H1 (cell line): Measurements from ENCODE around the gene UGT3A1. TPM values are rescaled to one million over a fixed set of nuclear protein-coding genes. Genes with fewer than 3 reads are reported as not detected.
A peak's percentile ranks its signal among the peaks of the same experiment; 100 is the strongest.

Experiments used
- CTCF ChIA-PET: fragments of 300-600 bp; sonication (Branson Sonifier 250); formaldehyde crosslinking; loops from one replicate; lab custom pipeline; 2021; ENCODE audit not compliant: partially characterized antibody; lab: Charles Lee
- POLR2A ChIA-PET: fragments of 300-600 bp; sonication (Branson Sonifier 250); formaldehyde crosslinking; loops from one replicate; lab custom pipeline; 2021; ENCODE audit warnings: inconsistent platforms; ENCODE audit not compliant: partially characterized antibody; lab: Charles Lee
- DNase-seq, 2 experiments: peaks; one replicate each; pipeline versions ENCODE4 v3.0.0 to v3.0.0-alpha.2; 2010 to 2022; ENCODE audit warnings: low spot score in 2 of 2, low read depth in 1 of 2, mixed read lengths in 1 of 2
- FAIRE-seq: peaks from 2 replicates; lab custom pipeline; 2011; peaks lifted over from hg19 to GRCh38; lab: Jason Lieb, UNC
- H2AFZ ChIP-seq: 2 replicates; pipeline ENCODE4 v1.8.1; 2012; ENCODE audit warnings: low read length, inconsistent platforms
- H2AK5ac ChIP-seq: 2 replicates; pipeline ENCODE4 v1.6.1; 2013; ENCODE audit warnings: low read depth, low read length
- H2BK120ac ChIP-seq: replicated peaks from 2 replicates; pipeline ENCODE3; 2013; ENCODE audit warnings: low read depth, low read length, inconsistent platforms
- H2BK12ac ChIP-seq: 2 replicates; pipeline ENCODE4 v1.6.1; 2013; ENCODE audit warnings: low read depth, low read length
- H2BK15ac ChIP-seq: 2 replicates; pipeline ENCODE4 v1.6.1; 2013; ENCODE audit warnings: low read length
- H2BK20ac ChIP-seq: 2 replicates; pipeline ENCODE4 v1.6.1; 2013; ENCODE audit warnings: low read length
- H2BK5ac ChIP-seq: 2 replicates; pipeline ENCODE4 v1.6.1; 2013; ENCODE audit warnings: low read depth, low read length
- H3K14ac ChIP-seq: 2 replicates; pipeline ENCODE4 v1.6.1; 2013; ENCODE audit warnings: inconsistent platforms; ENCODE audit not compliant: insufficient read length
- H3K18ac ChIP-seq: 2 replicates; pipeline ENCODE4 v1.6.1; 2013; ENCODE audit warnings: low read length; ENCODE audit errors: extremely low read depth
- H3K23ac ChIP-seq: 2 replicates; pipeline ENCODE4 v1.6.1; 2013; ENCODE audit warnings: inconsistent platforms; ENCODE audit not compliant: insufficient read length
- H3K23me2 ChIP-seq: 2 replicates; pipeline ENCODE4 v1.6.1; 2013; ENCODE audit warnings: low read depth, low read length
- H3K27ac ChIP-seq: 2 replicates; pipeline ENCODE4 v1.6.1; 2011; ENCODE audit warnings: low read depth, low read length, inconsistent platforms
- H3K27me3 ChIP-seq, 4 experiments: replicated peaks in 1 of 4; 1 replicate in 1 of 4; 2 replicates in 3 of 4; pipeline versions ENCODE4 v1.6.1 to v1.8.1; 2011 to 2013; ENCODE audit warnings: low read length in 3 of 4, mild to moderate bottlenecking in 3 of 4, inconsistent platforms in 2 of 4, mixed read lengths in 2 of 4, moderate library complexity in 1 of 4; ENCODE audit not compliant: control insufficient read depth in 3 of 4, insufficient read depth in 3 of 4; ENCODE audit errors: extremely low read depth in 1 of 4
- H3K36me3 ChIP-seq, 4 experiments: 2 replicates each; pipeline versions ENCODE4 v1.6.1 to v1.8.1; 2011 to 2013; ENCODE audit warnings: mild to moderate bottlenecking in 4 of 4, low read length in 3 of 4, moderate library complexity in 2 of 4, control low read depth in 1 of 4, inconsistent platforms in 1 of 4; ENCODE audit not compliant: insufficient read depth in 4 of 4, control insufficient read depth in 2 of 4
- H3K4ac ChIP-seq: replicated peaks from 2 replicates; pipeline ENCODE3; 2013; ENCODE audit warnings: low read length, low read depth, mixed read lengths, inconsistent platforms; ENCODE audit not compliant: insufficient read length
- H3K4me1 ChIP-seq, 4 experiments: replicated peaks in 1 of 4; 1 replicate in 1 of 4; 2 replicates in 3 of 4; pipeline versions ENCODE4 v1.6.1 to v1.8.1; 2011 to 2013; ENCODE audit warnings: low read length in 3 of 4, inconsistent platforms in 2 of 4, mixed read lengths in 1 of 4; ENCODE audit not compliant: insufficient read depth in 4 of 4, control insufficient read depth in 3 of 4
- H3K4me2 ChIP-seq, 2 experiments: 2 replicates each; pipeline versions ENCODE4 v1.6.1 to v1.8.1; 2011 to 2013; ENCODE audit warnings: low read depth in 2 of 2, low read length in 2 of 2, control low read depth in 1 of 2, inconsistent platforms in 1 of 2, mild to moderate bottlenecking in 1 of 2; ENCODE audit not compliant: insufficient read depth in 1 of 2
- H3K4me3 ChIP-seq, 4 experiments: fragments of 200-600, 300-600 bp in 1 of 4; sonication (generic), shearing (Covaris generic), sonication (Bioruptor Twin) in 1 of 4; 2 replicates each; pipeline versions ENCODE4 v1.5.1 to v1.8.1; 2011 to 2016; ENCODE audit warnings: low read length in 4 of 4, low read depth in 3 of 4, control low read depth in 2 of 4, inconsistent platforms in 2 of 4, mild to moderate bottlenecking in 2 of 4, mixed read lengths in 1 of 4, moderate library complexity in 1 of 4; ENCODE audit not compliant: insufficient read depth in 2 of 4; ENCODE audit errors: extremely low read depth in 1 of 4
- H3K56ac ChIP-seq: replicated peaks from 2 replicates; pipeline ENCODE3; 2013; ENCODE audit warnings: low read depth, mild to moderate bottlenecking, mixed read lengths, low read length, inconsistent platforms; ENCODE audit not compliant: insufficient read length
- H3K79me1 ChIP-seq: 2 replicates; pipeline ENCODE4 v1.6.1; 2013; ENCODE audit warnings: low read depth, low read length, control low read depth
- H3K79me2 ChIP-seq, 2 experiments: 2 replicates each; pipeline versions ENCODE4 v1.6.1 to v1.8.1; 2012 to 2013; ENCODE audit warnings: low read length in 2 of 2, mild to moderate bottlenecking in 2 of 2, inconsistent platforms in 1 of 2; ENCODE audit not compliant: insufficient read depth in 2 of 2, control insufficient read depth in 1 of 2
- H3K9ac ChIP-seq, 4 experiments: replicated peaks in 1 of 4; 1 replicate in 1 of 4; 2 replicates in 3 of 4; pipeline versions ENCODE4 v1.6.1 to v1.8.1; 2011 to 2013; ENCODE audit warnings: low read depth in 3 of 4, low read length in 3 of 4, control low read depth in 2 of 4, mild to moderate bottlenecking in 2 of 4, moderate library complexity in 2 of 4, inconsistent platforms in 1 of 4; ENCODE audit errors: extremely low read depth in 1 of 4
- H3K9me3 ChIP-seq, 2 experiments: 2 replicates each; pipeline versions ENCODE4 v1.6.1 to v1.8.1; 2012 to 2013; ENCODE audit warnings: mild to moderate bottlenecking in 2 of 2, moderate library complexity in 2 of 2, control low read depth in 1 of 2, inconsistent platforms in 1 of 2, low read depth in 1 of 2, low read length in 1 of 2, mixed read lengths in 1 of 2; ENCODE audit not compliant: insufficient read depth in 2 of 2
- H4K20me1 ChIP-seq, 2 experiments: replicated peaks in 1 of 2; 2 replicates each; pipeline versions ENCODE3 to v1.8.1; 2011 to 2013; ENCODE audit warnings: inconsistent platforms in 2 of 2, low read length in 2 of 2, mild to moderate bottlenecking in 1 of 2; ENCODE audit not compliant: insufficient read depth in 2 of 2, control insufficient read depth in 1 of 2
- H4K5ac ChIP-seq: 2 replicates; pipeline ENCODE4 v1.6.1; 2013; ENCODE audit warnings: low read length, low read depth, mixed read lengths, inconsistent platforms; ENCODE audit not compliant: insufficient read length
- H4K8ac ChIP-seq: 2 replicates; pipeline ENCODE4 v1.8.0; 2013; ENCODE audit warnings: mild to moderate bottlenecking, moderate library complexity, low read length, inconsistent platforms; ENCODE audit not compliant: insufficient read depth; ENCODE audit errors: extremely low read depth
- H4K91ac ChIP-seq: replicated peaks from 2 replicates; pipeline ENCODE3; 2013; ENCODE audit warnings: low read length, mixed read lengths, inconsistent platforms; ENCODE audit not compliant: insufficient read length
- ASH2L ChIP-seq: fragments of 200-600, 300-600 bp; sonication (generic); IDR thresholded peaks from one replicate; pipeline ENCODE4 v1.7.1; 2017; ENCODE audit warnings: low read length
- ATF3 ChIP-seq: IDR thresholded peaks from 2 replicates; pipeline ENCODE4 v1.6.1; 2011; ENCODE audit warnings: low read depth, mild to moderate bottlenecking, low read length; ENCODE audit not compliant: insufficient read depth
- FOSL1 ChIP-seq: IDR thresholded peaks from 2 replicates; pipeline ENCODE4 v1.6.1; 2011; ENCODE audit warnings: mild to moderate bottlenecking, low read depth, low read length, moderate library complexity; ENCODE audit not compliant: insufficient read depth
- HDAC6 ChIP-seq: IDR thresholded peaks from one replicate; pipeline ENCODE4 v1.7.1; 2012; ENCODE audit warnings: low read depth, mild to moderate bottlenecking, inconsistent platforms, low read length, moderate library complexity
- PHF8 ChIP-seq: fragments of 200-600 bp; sonication (generic); conservative IDR thresholded peaks from 2 replicates; pipeline ENCODE4 v1.7.1; 2012; ENCODE audit warnings: low read depth, mild to moderate bottlenecking, inconsistent platforms, low read length, moderate library complexity
- POLR2A ChIP-seq, 2 experiments: IDR thresholded peaks; 1 replicate in 1 of 2; 2 replicates in 1 of 2; pipeline ENCODE4 v1.6.1; 2011; ENCODE audit warnings: low read depth in 2 of 2, low read length in 2 of 2, mild to moderate bottlenecking in 2 of 2; ENCODE audit errors: control extremely low read depth in 1 of 2
- SIN3A ChIP-seq, 2 experiments: IDR thresholded peaks in 1 of 2; conservative IDR thresholded peaks in 1 of 2; 2 replicates each; pipeline ENCODE4 v1.6.1; 2011 to 2012; ENCODE audit warnings: low read length in 2 of 2, improper control_type of control experiment in 1 of 2, low read depth in 1 of 2, mild to moderate bottlenecking in 1 of 2
- SP1 ChIP-seq: IDR thresholded peaks from 2 replicates; pipeline ENCODE4 v1.6.1; 2011; ENCODE audit warnings: low read depth, low read length
- SRF ChIP-seq: IDR thresholded peaks from 2 replicates; pipeline ENCODE4 v1.6.1; 2011; ENCODE audit warnings: mild to moderate bottlenecking, low read depth, low read length, moderate library complexity
- WGBS, 2 experiments: shearing (Covaris generic) in 1 of 2; methylation state at CpG; one replicate each; pipeline versions ENCODE4 v1.1.6 to v1.1.7; 2013 to 2015; ENCODE audit warnings: low lambda C conversion rate in 2 of 2, mixed read lengths in 2 of 2, inconsistent platforms in 1 of 2, low coverage in 1 of 2, missing lambda C conversion rate in 1 of 2; ENCODE audit not compliant: insufficient replicate concordance in 2 of 2, insufficient coverage in 1 of 2, insufficient read length in 1 of 2; ENCODE audit errors: extremely low coverage in 1 of 2, missing lambda C conversion rate in 1 of 2; 5-methylcytosine and 5-hydroxymethylcytosine counted together
- long read RNA-seq, 2 experiments: library from RNA in 1 of 2; library from capped mRNA in 1 of 2; stranded (forward); transcript quantifications; one replicate each; pipeline ENCODE4 v2.0.0, GENCODE V29; 2021; ENCODE audit warnings: inconsistent platforms in 1 of 2
- polyA minus RNA-seq, 3 experiments: library from RNA; depleted of rRNA, polyadenylated mRNA; stranded (reverse); fragments of >200 nt; gene quantifications; 1 replicate in 2 of 3; 2 replicates in 1 of 3; pipeline ENCODE4 v1.2.3, GENCODE V29; 2011
- polyA plus RNA-seq, 7 experiments: library from polyadenylated mRNA; depleted of rRNA in 3 of 7; stranded (reverse) in 5 of 7; unstranded in 2 of 7; fragments of >200 nt in 5 of 7; fragments of 200-250 nt in 2 of 7; gene quantifications; 1 replicate in 5 of 7; 2 replicates in 1 of 7; 4 replicates in 1 of 7; pipeline versions ENCODE4 v1.2.1 to v1.2.3, GENCODE V29; 2011 to 2013; ENCODE audit warnings: missing spikeins in 2 of 7, mixed read lengths in 2 of 7
- total RNA-seq: library from RNA; stranded (reverse); fragmentation: NEBNext Ultra II Directional; extraction: Animal tissue kit (Norgen Biotek cat#: 25700); gene quantifications from 2 replicates; pipeline ENCODE4 v1.2.1, GENCODE V29; 2021

Gene UGT3A1
- total RNA-seq (1.5 and 2.4 TPM in 2 replicates), polyA plus RNA-seq (2011; rRNA removed) (2.5 and 3.4 TPM in 2 replicates), polyA minus RNA-seq (2011; rRNA and poly(A)+ RNA removed) (3.8 and 6.9 TPM in 2 replicates)
- polyA plus RNA-seq (2011; cell fraction: cytosol; rRNA removed): 3.0 TPM
- polyA plus RNA-seq (2011; cell fraction: nucleus; rRNA removed): 2.0 TPM
- polyA plus RNA-seq (2012, experiment 1 of 2): 2.0 to 4.1 TPM (median 3.5 TPM) in 4 replicates
- 1.3 TPM for polyA plus RNA-seq (2012, experiment 2 of 2)
- 1.8 TPM for polyA plus RNA-seq (2013, experiment 1 of 2)
- polyA plus RNA-seq (2013, experiment 2 of 2): 1.7 TPM
- polyA minus RNA-seq (2011; cell fraction: cytosol; rRNA and poly(A)+ RNA removed): 1.2 TPM
- polyA minus RNA-seq (2011; cell fraction: nucleus; rRNA and poly(A)+ RNA removed): 2.1 TPM
- long read RNA-seq, experiment 1, partial matches to known transcripts: 1 of 3 reads
- long read RNA-seq, experiment 1, other reads (novel, unspliced or antisense): 2 of 3 reads
- long read RNA-seq, experiment 2: 0 reads

- 1% methylated on average over 18 of the region's 25 CpGs; no CpG with 5 or more reads in 1 of the 2 experiments for WGBS, 2 experiments
- TF ChIP-seq ATF3 (no peak), SP1 (peak; percentile 65; the same call in 1 of the 2 replicates), POLR2A (IDR thresholded peaks at IDR 0.05; ENCODE audit: control extremely low read depth in 1 of 2, low read depth in 2 of 2, low read length in 2 of 2) (peak; percentile 42 to 66), PHF8 (0 out of 2 replicates have a peak, but pooled peaks have one; percentile 35), SRF (no peak), ASH2L (peak; percentile 25), SIN3A (conservative IDR thresholded peaks at IDR 0.05 in 1 of 2, IDR thresholded peaks at IDR 0.05 in 1 of 2; ENCODE audit: low read depth in 1 of 2, low read length in 2 of 2) (no peak; a peak in 1 of 4 replicates), FOSL1 (no peak), HDAC6 (no peak)
Observed at GRCh38 chr5:35990941-35991611, at the start of gene UGT3A1. UGT3A1 (minus strand) TSS chr5:35991390; CDS start chr5:35991240, 150 bp downstream.

More at GRCh38 chr5:35990941-35991611, at the start of gene UGT3A1:
- Histone ChIP-seq H3K4me3 (peak within 1 kb of the TSS; percentile 40 to 72 (median 66)), H3K9me3 (no peaks in the 10 kb centered on the region), H3K4ac (no peak within 1 kb of the TSS), H2AK5ac (no peak within 1 kb of the TSS), H2AFZ (peak within 1 kb of the TSS; percentile 98), H3K4me2 (peak within 1 kb of the TSS; percentile 76 to 95), H3K79me1 (no peaks in the 10 kb centered on the region), H2BK120ac (no peak within 1 kb of the TSS), H3K14ac (no peak within 1 kb of the TSS), H4K5ac (no peak within 1 kb of the TSS), H2BK20ac (no peak within 1 kb of the TSS), H4K91ac (no peak within 1 kb of the TSS), H4K8ac (0 out of 2 replicates have a peak within 1 kb of the TSS, but pooled peaks have one; percentile 7), H3K18ac (no peak within 1 kb of the TSS), H3K4me1 (peaks cover 0 to 1% (median 0%) of the 10 kb centered on the region in 4 experiments; a peak in 2 of 7 replicates), H3K27ac (no peak within 1 kb of the TSS), H3K9ac (peak within 1 kb of the TSS in 2 of 4 experiments; percentile 16 to 20; a peak in 3 of 7 replicates), H2BK15ac (no peak within 1 kb of the TSS; the same call in 1 of the 2 replicates), H3K27me3 (peaks cover 0 to 11% (median 6%) of the 10 kb centered on the region in 4 experiments; a peak in 5 of 7 replicates), H3K56ac (no peak within 1 kb of the TSS), H3K36me3 (no peaks in the 10 kb centered on the region), H3K23ac (no peak within 1 kb of the TSS), H3K23me2 (peaks cover 7% of the 10 kb centered on the region; the same call in 1 of the 2 replicates), H2BK5ac (0 out of 2 replicates have a peak within 1 kb of the TSS, but pooled peaks have one; percentile 45), H3K79me2 (no peaks in the 10 kb centered on the region), H2BK12ac (no peak within 1 kb of the TSS; the same call in 1 of the 2 replicates), H4K20me1 (peaks cover 0 to 1% of the 10 kb centered on the region in 2 experiments)
- ChIA-PET POLR2A (interaction anchor here (1.5 kb wide), 1 partner anchor 8 kb away, joined by 3 read pairs; no protein-coding TSS in a partner anchor), CTCF (interaction anchor here (0.6 to 1.5 kb wide), 3 partner anchors 30 to 1127 kb away, joined by 3 to 5 read pairs (median 4); no protein-coding TSS in a partner anchor)
- DNase-seq: peak; percentile 73 to 74
- peak; percentile 97 for FAIRE-seq
